Esophagus squamous epithelium (tissue), 5 donors: Measurements from ENCODE around the gene AK8. TPM values are rescaled to one million over a fixed set of nuclear protein-coding genes. Genes with fewer than 3 reads are reported as not detected.

Experiments used
- DNase-seq: peaks from one replicate; lab custom pipeline; 2025; lab: John Stamatoyannopoulos, UW
- H3K27ac ChIP-seq, 4 donors: fragments of 200-600 bp; sonication (generic); one replicate each; pipeline ENCODE4 v1.5.1; 2016 to 2019; ENCODE audit warnings: mild to moderate bottlenecking in 1 of 4
- H3K27me3 ChIP-seq, 4 donors: fragments of 200-600 bp; sonication (generic); 1 replicate in 3 of 4; 2 replicates in 1 of 4; pipeline versions ENCODE4 v1.5.1 to v1.6.0; 2017 to 2021; ENCODE audit warnings: antibody characterized with exemption in 1 of 4
- H3K36me3 ChIP-seq, 3 donors: fragments of 200-600 bp; sonication (generic); one replicate each; pipeline ENCODE4 v1.5.1; 2016 to 2019
- H3K4me1 ChIP-seq, 3 donors: fragments of 200-600 bp; sonication (generic); one replicate each; pipeline ENCODE4 v1.5.1; 2017 to 2019
- H3K4me3 ChIP-seq, 4 donors: fragments of 200-600 bp; sonication (generic); 1 replicate in 3 of 4; 2 replicates in 1 of 4; pipeline ENCODE4 v1.5.1; 2016 to 2019; ENCODE audit warnings: mild to moderate bottlenecking in 2 of 4, moderate library complexity in 1 of 4
- H3K9me3 ChIP-seq, 3 donors: fragments of 200-600 bp; sonication (generic); one replicate each; pipeline ENCODE4 v1.5.1; 2016 to 2019
- CTCF ChIP-seq, 6 experiments: fragments of 450-650 bp in 4 of 6; fragments of 200-600 bp in 2 of 6; sonication (generic) in 2 of 6; IDR thresholded peaks; one replicate each; pipeline ENCODE4 v1.5.1; 2016 to 2019; ENCODE audit warnings: antibody characterized with exemption in 6 of 6, mild to moderate bottlenecking in 4 of 6, moderate library complexity in 4 of 6
- POLR2A ChIP-seq, 4 donors: fragments of 450-650 bp; IDR thresholded peaks; one replicate each; pipeline ENCODE4 v1.6.1; 2017; ENCODE audit warnings: antibody characterized with exemption in 4 of 4, mild to moderate bottlenecking in 4 of 4, moderate library complexity in 3 of 4
- WGBS, 2 donors: methylation state at CpG; one replicate each; pipeline ENCODE4 v1.1.5; 2018; 5-methylcytosine and 5-hydroxymethylcytosine counted together
- intact Hi-C: fragments of 100-400 bp; cut with DNase I; formaldehyde crosslinking; loops from one replicate; pipeline ENCODE4 v1.15.0; 2022
- total RNA-seq, 4 donors: library from RNA; depleted of rRNA; stranded (reverse); fragments of >200 nt; gene quantifications; one replicate each; pipeline ENCODE4 v1.1.0, GENCODE V29; 2016
- donor health status: DM: yes; HTN: yes; CAD: no.

The AK8 gene
- total RNA-seq, 4 donors from 2014 or later = 0.38 to 1.1 (median 0.48) TPM; not detected in 1

GRCh38 chr9:132896906-132897305, 18.8 kb upstream of the AK8 start:
- Histone ChIP-seq H3K36me3 (peaks cover 0 to 85% (median 38%) of the 10 kb centered on the region in 3 donors), H3K27me3 (no peaks in the 10 kb centered on the region), H3K4me3 (no peak overlapping the region), H3K9me3 (no peaks in the 10 kb centered on the region), H3K27ac (peak overlapping the region in 1 of 4 donors; percentile 67), H3K4me1 (peaks cover 0 to 41% (median 8%) of the 10 kb centered on the region in 3 donors)
- intact Hi-C loops = no loop called here
- TF ChIP-seq CTCF (IDR thresholded peaks at IDR 0.05) = no peak
- TF ChIP-seq POLR2A (IDR thresholded peaks at IDR 0.05) = no peak
- DNase-seq = no peak
- WGBS, 2 donors = 75 to 78% methylated on average over 6 of the region's 6 CpGs

DNA sequence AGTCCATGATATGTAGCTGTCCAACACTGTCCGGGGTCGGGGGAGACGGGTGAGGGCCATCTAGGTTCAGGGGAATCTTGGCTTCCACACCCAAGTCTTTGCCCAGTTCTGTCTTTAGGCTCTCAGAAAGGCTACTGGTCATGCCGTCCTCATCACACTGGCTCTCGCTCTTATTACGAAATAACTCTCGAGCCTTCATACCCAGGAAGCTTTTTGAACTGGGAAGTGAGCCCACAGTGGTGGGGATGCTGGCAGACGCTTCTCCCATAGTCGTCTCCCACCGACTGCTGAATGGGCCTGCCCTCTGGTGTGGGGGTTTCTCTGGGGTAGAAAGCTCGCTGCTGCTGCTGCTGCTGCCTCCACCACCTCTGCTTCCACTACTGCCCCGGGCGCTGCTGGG, 18.2 kb upstream of the AK8 start:
- TF ChIP-seq POLR2A (IDR thresholded peaks at IDR 0.05) = no peak
- no peak for TF ChIP-seq CTCF (IDR thresholded peaks at IDR 0.05)
- no peak for DNase-seq
- peaks cover 0 to 87% (median 35%) of the 10 kb centered on the region in 3 donors for H3K36me3 ChIP-seq

GRCh38 chr9:132894862-132895835, 17.1 kb upstream of the AK8 start:
- peaks cover 0 to 41% (median 8%) of the 10 kb centered on the region in 3 donors for H3K4me1 ChIP-seq
- intact Hi-C loops = no loop called here
- H3K4me3 ChIP-seq = no peak overlapping the region
- no peaks in the 10 kb centered on the region for H3K9me3 ChIP-seq
- peaks cover 0 to 87% (median 25%) of the 10 kb centered on the region in 3 donors for H3K36me3 ChIP-seq
- H3K27ac ChIP-seq = peak overlapping the region; percentile 59 to 89 (median 70)
- 50 to 65% methylated on average over 8 to 9 of the region's 9 CpGs for WGBS, 2 donors
- no peaks in the 10 kb centered on the region for H3K27me3 ChIP-seq
- DNase-seq = no peak
- TF ChIP-seq CTCF (IDR thresholded peaks at IDR 0.05) (no peak), POLR2A (IDR thresholded peaks at IDR 0.05) (no peak)

More for the DNA sequence above, 18.2 kb upstream of the AK8 start:
- WGBS, 2 donors = 93 to 97% methylated on average over 8 to 9 of the region's 13 CpGs
- intact Hi-C loops = no loop called here
- H3K4me1 ChIP-seq = peaks cover 0 to 41% (median 8%) of the 10 kb centered on the region in 3 donors
- H3K27ac ChIP-seq = peak overlapping the region; percentile 59 to 89 (median 70)
- H3K4me3 ChIP-seq = no peak overlapping the region
- no peaks in the 10 kb centered on the region for H3K27me3 ChIP-seq
- no peaks in the 10 kb centered on the region for H3K9me3 ChIP-seq

GRCh38 chr9:132894346-132894745, 16.3 kb upstream of the AK8 start:
- no peak for DNase-seq
- WGBS, 2 donors = 37 to 39% methylated on average over 5 of the region's 5 CpGs
- Histone ChIP-seq H3K36me3 (peaks cover 0 to 84% (median 23%) of the 10 kb centered on the region in 3 donors), H3K4me1 (peaks cover 0 to 41% (median 8%) of the 10 kb centered on the region in 3 donors), H3K27ac (peak overlapping the region in 3 of 4 donors; percentile 74 to 89 (median 80)), H3K9me3 (no peaks in the 10 kb centered on the region), H3K27me3 (no peaks in the 10 kb centered on the region), H3K4me3 (no peak overlapping the region)
- intact Hi-C loops = no loop called here
- TF ChIP-seq POLR2A (IDR thresholded peaks at IDR 0.05) = no peak
- TF ChIP-seq CTCF (IDR thresholded peaks at IDR 0.05) = no peak

DNA sequence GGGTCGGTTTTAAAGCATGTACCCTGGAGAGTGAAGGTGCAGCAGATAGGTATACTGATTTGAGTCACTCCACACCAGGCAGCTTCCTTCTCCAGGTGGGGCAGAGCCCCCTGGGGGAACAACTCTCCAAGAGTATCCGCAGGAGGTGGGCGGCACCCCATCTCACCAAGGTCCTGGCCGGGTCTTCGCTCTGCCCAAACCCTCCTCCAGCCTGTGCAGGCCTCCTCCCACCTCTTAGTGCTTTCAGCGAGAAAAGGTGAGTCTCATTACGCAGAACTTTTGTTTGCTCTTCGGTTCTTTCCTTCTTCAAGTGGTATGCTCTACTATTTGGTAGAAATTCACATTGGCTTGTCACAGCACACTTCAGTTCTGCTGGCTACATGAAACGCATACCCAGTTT, 14.3 kb upstream of the AK8 start:
- no peak for DNase-seq
- H3K4me3 ChIP-seq = no peak overlapping the region
- intact Hi-C loops = no loop called here
- H3K27me3 ChIP-seq = no peaks in the 10 kb centered on the region
- 79 to 84% methylated on average over 9 of the region's 9 CpGs for WGBS, 2 donors
- peaks cover 0 to 41% (median 8%) of the 10 kb centered on the region in 3 donors for H3K4me1 ChIP-seq
- H3K36me3 ChIP-seq = peaks cover 0 to 75% (median 18%) of the 10 kb centered on the region in 3 donors
- no peak overlapping the region for H3K27ac ChIP-seq
- TF ChIP-seq CTCF (IDR thresholded peaks at IDR 0.05) (no peak), POLR2A (IDR thresholded peaks at IDR 0.05) (no peak)
- H3K9me3 ChIP-seq = no peaks in the 10 kb centered on the region
